ENCODE measurements around the gene CEP128. TPM values are rescaled to one million over a fixed set of nuclear protein-coding genes. Genes with fewer than 3 reads are reported as not detected.
A peak's percentile ranks its signal among the peaks of the same experiment; 100 is the strongest.

Gene CEP128
- 1 to 10 TPM in 2 of 4 donors, under 1 TPM in 2; 0.22 to 2.2 (median 1.1) TPM for polyA plus RNA-seq
- long read RNA-seq, donor 1 = 0 reads
- long read RNA-seq, donor 2 = 0 reads
- long read RNA-seq, donor 3 = 0 reads
- long read RNA-seq, donor 4 = 0 reads
- long read RNA-seq, donor 5 = 0 reads
- long read RNA-seq, donor 6 = 0 reads
- long read RNA-seq, donor 7 = 0 reads
- long read RNA-seq, donor 8 = 0 reads
- long read RNA-seq, donor 9 = 0 reads
- long read RNA-seq, donor 10 = 0 reads

DNA sequence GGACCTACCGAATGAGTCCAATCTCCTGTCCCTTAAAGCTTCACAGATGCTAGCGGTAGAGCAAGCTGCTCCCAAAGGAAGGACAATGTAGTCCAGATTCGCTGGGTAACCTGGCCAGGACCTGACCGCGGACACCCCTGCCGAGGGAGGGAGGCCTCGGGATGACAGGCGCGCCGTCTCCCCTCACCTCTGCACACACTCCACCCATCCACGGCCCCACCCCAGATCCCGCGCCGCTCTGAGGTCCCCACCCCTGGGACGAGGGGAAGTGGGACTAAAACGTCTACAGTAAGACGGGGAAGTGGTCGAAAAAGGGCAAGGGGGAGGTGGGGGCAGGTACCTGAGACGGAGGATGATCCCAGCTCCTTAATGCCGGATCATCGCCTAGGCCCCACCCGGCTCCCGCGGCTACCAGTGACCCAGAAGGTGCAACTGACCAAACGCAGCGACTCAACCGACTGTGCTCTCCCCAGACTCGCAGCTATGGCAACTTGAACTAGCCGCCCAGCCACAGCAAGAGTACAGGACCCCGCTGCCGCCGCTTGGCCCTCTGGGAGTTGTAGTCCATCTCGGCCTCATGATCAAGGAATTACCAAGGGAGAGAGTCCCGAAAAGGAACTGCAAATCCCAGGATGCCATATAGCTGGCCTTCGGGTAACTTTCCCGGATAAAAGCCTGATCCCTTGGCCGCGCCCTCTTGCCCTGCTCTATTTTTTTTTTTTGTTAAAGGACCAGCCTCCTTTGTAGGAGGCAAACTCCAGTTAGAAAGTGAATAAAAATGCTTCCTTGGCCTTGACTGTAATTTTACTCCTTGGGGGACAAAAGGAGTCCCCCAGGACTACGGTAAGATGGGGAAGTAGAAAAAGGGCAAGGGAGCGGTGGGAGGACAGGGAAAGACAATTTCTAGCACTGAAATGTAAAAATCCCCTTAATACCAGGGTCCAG lies at the start of gene CEP128:
TSS of gene CEP128 (minus strand) at position 498 of the 945 bp plus-strand sequence.
- Histone ChIP-seq H3K4me3 (ENCODE audit: low read depth in 1 of 3, low read length in 3 of 3) (peak within 1 kb of the TSS; percentile 51 to 89 (median 74)), H3K27me3 (ENCODE audit: control insufficient read depth in 3 of 3, insufficient read depth in 3 of 3, low read length in 3 of 3) (no peaks in the 10 kb centered on the region), H3K36me3 (ENCODE audit: control insufficient read depth in 3 of 3, insufficient read depth in 2 of 3, low read depth in 1 of 3, low read length in 3 of 3) (no peaks in the 10 kb centered on the region), H3K4me1 (ENCODE audit: control insufficient read depth in 3 of 3, insufficient read depth in 2 of 3, low read depth in 1 of 3, low read length in 2 of 3) (peaks cover 0 to 5% (median 0%) of the 10 kb centered on the region in 3 donors), H3K27ac (ENCODE audit: low read depth in 1 of 3, low read length in 2 of 3) (peak within 1 kb of the TSS in 1 of 3 donors; percentile 72), H3K9me3 (ENCODE audit: control insufficient read depth in 2 of 2, insufficient read depth in 1 of 2, low read depth in 1 of 2, low read length in 1 of 2) (no peaks in the 10 kb centered on the region)
- FAIRE-seq (peak; percentile 81), DNase-seq (peak; percentile 97 to 98)
- WGBS, 3 donors = 1% methylated on average over 36 to 40 of the region's 40 CpGs

DNA sequence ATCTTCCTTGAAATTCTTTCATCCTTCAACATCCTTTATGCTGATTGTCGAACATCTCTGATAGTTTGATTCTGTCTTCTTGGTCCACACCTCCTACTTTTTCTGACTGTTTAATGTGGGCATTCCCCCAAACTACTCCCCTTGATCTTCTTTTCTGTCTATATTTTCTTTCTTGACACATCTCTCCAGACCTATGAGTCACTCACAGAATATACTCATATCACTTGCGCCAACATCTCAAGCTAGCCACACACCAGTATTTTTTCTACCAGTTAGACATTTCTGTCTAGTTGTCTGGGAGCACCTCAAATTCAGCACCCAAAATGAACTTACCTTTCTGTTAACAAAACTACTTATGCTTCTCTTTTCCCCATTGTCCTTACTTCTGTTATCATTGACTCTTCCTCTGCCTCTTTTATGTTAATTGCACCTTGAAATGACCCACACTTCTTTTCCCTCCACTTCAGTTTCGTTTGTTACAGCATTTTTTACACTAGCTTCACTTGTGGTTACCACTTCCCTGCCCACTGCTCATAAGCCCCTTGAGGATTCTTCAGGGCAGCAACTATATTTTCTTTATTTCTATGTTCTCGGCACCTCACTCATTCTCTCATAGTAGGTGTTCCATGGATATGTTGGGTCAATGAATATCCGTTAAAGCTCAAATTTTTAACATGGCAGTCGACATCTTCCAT lies 47.3 kb upstream of the CEP128 start:
- Histone ChIP-seq H3K4me1 (ENCODE audit: control insufficient read depth in 3 of 3, insufficient read depth in 2 of 3, low read depth in 1 of 3, low read length in 2 of 3) (no peaks in the 10 kb centered on the region), H3K9me3 (ENCODE audit: control insufficient read depth in 2 of 2, insufficient read depth in 1 of 2, low read depth in 1 of 2, low read length in 1 of 2) (no peaks in the 10 kb centered on the region), H3K4me3 (ENCODE audit: low read depth in 1 of 3, low read length in 3 of 3) (no peak overlapping the region), H3K27ac (ENCODE audit: low read depth in 1 of 3, low read length in 2 of 3) (no peak overlapping the region), H3K36me3 (ENCODE audit: control insufficient read depth in 3 of 3, insufficient read depth in 2 of 3, low read depth in 1 of 3, low read length in 3 of 3) (no peaks in the 10 kb centered on the region), H3K27me3 (ENCODE audit: control insufficient read depth in 3 of 3, insufficient read depth in 3 of 3, low read length in 3 of 3) (peaks cover 0 to 2% (median 1%) of the 10 kb centered on the region in 3 donors)
- DNase-seq (no peak), FAIRE-seq (no peak)
- WGBS, 3 donors = 64 to 73% (median 67%) methylated on average over 6 of the region's 6 CpGs

DNA sequence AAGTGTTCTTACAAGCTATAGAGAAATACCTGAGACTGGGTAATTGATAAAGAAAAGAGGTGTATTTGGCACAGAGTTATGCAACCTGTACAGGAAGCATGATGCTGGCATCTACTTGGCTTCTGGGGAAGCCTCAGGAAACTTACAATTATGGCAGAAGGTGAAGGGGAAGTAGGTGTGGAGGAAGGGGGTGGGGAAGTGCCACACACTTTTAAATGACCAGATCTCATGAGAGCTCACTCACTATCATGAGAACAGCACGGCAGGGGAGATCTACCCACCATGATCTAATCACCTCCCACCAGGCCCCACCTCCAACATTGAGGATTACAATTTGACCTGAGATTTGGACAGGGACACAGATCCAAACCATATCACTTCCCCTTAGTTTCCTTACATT lies 46.7 kb upstream of the CEP128 start:
- Histone ChIP-seq H3K9me3 (ENCODE audit: control insufficient read depth in 2 of 2, insufficient read depth in 1 of 2, low read depth in 1 of 2, low read length in 1 of 2) (no peaks in the 10 kb centered on the region), H3K36me3 (ENCODE audit: control insufficient read depth in 3 of 3, insufficient read depth in 2 of 3, low read depth in 1 of 3, low read length in 3 of 3) (no peaks in the 10 kb centered on the region), H3K4me3 (ENCODE audit: low read depth in 1 of 3, low read length in 3 of 3) (no peak overlapping the region), H3K27me3 (ENCODE audit: control insufficient read depth in 3 of 3, insufficient read depth in 3 of 3, low read length in 3 of 3) (peaks cover 0 to 2% (median 0%) of the 10 kb centered on the region in 3 donors), H3K4me1 (ENCODE audit: control insufficient read depth in 3 of 3, insufficient read depth in 2 of 3, low read depth in 1 of 3, low read length in 2 of 3) (no peaks in the 10 kb centered on the region), H3K27ac (ENCODE audit: low read depth in 1 of 3, low read length in 2 of 3) (no peak overlapping the region)
- DNase-seq (no peak), FAIRE-seq (no peak)
- WGBS, 3 donors = 40 to 59% (median 43%) methylated on average over 1 of the region's 1 CpG

DNA sequence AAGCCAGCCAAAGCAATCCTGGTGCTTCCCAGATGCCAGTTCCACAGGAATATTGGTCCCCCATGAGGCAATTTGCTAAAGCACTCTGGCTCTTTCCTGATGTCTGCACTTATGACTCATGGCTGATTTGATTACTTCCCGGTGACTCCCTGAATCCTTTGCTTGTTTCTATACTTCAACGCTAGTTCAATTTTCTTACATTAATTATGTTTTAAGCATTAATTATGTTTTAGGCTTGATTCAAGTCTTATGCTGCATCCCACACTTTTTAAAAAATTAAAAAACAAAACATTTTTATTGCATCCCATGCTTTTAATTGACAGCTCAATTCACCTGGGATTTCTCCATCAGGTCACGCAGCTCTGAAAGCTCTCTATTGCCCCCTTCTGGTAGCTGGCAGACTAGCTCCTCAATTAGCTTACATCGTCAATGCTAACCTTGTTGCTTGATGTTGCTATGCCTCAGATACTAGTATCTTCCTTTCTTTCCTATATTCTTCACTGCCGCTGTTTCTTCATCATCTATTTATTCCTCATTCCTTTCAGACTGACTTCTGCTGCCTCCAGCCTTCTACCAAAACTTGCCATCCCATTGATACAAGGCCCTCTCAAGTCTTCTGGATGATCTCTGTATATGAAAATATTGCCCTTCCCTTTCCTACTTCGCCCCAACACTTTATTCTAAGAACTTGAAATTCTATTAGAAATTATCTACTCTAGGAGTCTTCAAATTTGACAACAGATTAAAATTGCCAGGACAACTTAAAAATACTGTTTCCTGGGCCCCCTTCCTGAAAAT lies 45.9 kb upstream of the CEP128 start:
- Histone ChIP-seq H3K4me1 (ENCODE audit: control insufficient read depth in 3 of 3, insufficient read depth in 2 of 3, low read depth in 1 of 3, low read length in 2 of 3) (no peaks in the 10 kb centered on the region), H3K4me3 (ENCODE audit: low read depth in 1 of 3, low read length in 3 of 3) (no peak overlapping the region), H3K27ac (ENCODE audit: low read depth in 1 of 3, low read length in 2 of 3) (no peak overlapping the region), H3K9me3 (ENCODE audit: control insufficient read depth in 2 of 2, insufficient read depth in 1 of 2, low read depth in 1 of 2, low read length in 1 of 2) (no peaks in the 10 kb centered on the region), H3K27me3 (ENCODE audit: control insufficient read depth in 3 of 3, insufficient read depth in 3 of 3, low read length in 3 of 3) (peaks cover 0 to 2% (median 0%) of the 10 kb centered on the region in 3 donors), H3K36me3 (ENCODE audit: control insufficient read depth in 3 of 3, insufficient read depth in 2 of 3, low read depth in 1 of 3, low read length in 3 of 3) (no peaks in the 10 kb centered on the region)
- FAIRE-seq = peak; percentile 44
- DNase-seq = peak; percentile 75 to 76
- WGBS, 3 donors = 23 to 40% (median 25%) methylated on average over 6 of the region's 6 CpGs

DNA sequence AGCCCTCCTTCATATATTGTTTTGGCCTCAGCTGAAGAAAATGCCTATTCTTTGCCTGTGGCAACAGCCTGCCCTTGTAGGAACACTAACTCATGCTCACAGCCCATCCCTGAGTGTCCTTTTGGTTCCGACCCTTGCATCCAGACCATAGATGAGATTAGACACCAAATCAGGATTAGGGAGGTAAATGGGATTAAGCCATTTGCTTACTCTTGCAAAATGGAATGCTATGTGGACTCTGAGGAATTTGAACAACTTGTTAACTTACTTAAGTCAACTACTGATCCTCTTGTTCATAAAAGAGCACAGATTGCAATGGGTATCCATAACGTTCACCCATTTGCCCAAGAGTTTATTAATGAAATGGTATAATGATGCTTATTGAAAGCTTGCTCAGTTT lies 41.2 kb upstream of the CEP128 start:
- H3K4me1 ChIP-seq (ENCODE audit: control insufficient read depth in 3 of 3, insufficient read depth in 2 of 3, low read depth in 1 of 3, low read length in 2 of 3) = no peaks in the 10 kb centered on the region
- H3K27me3 ChIP-seq (ENCODE audit: control insufficient read depth in 3 of 3, insufficient read depth in 3 of 3, low read length in 3 of 3) = peaks cover 0 to 2% (median 0%) of the 10 kb centered on the region in 3 donors
- H3K36me3 ChIP-seq (ENCODE audit: control insufficient read depth in 3 of 3, insufficient read depth in 2 of 3, low read depth in 1 of 3, low read length in 3 of 3) = no peaks in the 10 kb centered on the region
- H3K27ac ChIP-seq (ENCODE audit: low read depth in 1 of 3, low read length in 2 of 3) = no peak overlapping the region
- WGBS, 3 donors = 67 to 78% (median 77%) methylated on average over 2 of the region's 2 CpGs
- no peaks in the 10 kb centered on the region for H3K9me3 ChIP-seq (ENCODE audit: control insufficient read depth in 2 of 2, insufficient read depth in 1 of 2, low read depth in 1 of 2, low read length in 1 of 2)
- FAIRE-seq (no peak), DNase-seq (no peak)
- H3K4me3 ChIP-seq (ENCODE audit: low read depth in 1 of 3, low read length in 3 of 3) = no peak overlapping the region

DNA sequence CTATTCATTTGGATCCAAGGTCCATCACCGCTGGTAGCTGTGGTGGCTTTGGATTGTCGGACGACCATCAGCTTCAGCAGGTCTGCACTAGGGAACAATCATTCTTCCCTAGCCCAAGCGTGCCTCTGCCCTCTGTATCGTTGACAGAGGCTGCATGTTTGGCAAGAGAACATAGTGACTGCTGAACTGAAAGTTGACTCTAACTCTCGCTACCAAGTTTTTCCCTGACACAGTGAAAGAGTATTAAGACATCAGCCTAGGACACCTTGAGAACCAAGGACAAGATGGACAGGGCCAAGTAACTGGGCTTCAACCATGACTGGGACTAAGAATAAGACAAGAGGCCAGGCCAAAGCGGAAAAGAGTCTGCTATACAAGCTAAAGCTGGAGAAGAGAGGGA lies 40.1 kb upstream of the CEP128 start:
- H3K9me3 ChIP-seq (ENCODE audit: control insufficient read depth in 2 of 2, insufficient read depth in 1 of 2, low read depth in 1 of 2, low read length in 1 of 2) = no peaks in the 10 kb centered on the region
- H3K4me3 ChIP-seq (ENCODE audit: low read depth in 1 of 3, low read length in 3 of 3) = no peak overlapping the region
- no peaks in the 10 kb centered on the region for H3K4me1 ChIP-seq (ENCODE audit: control insufficient read depth in 3 of 3, insufficient read depth in 2 of 3, low read depth in 1 of 3, low read length in 2 of 3)
- H3K27me3 ChIP-seq (ENCODE audit: control insufficient read depth in 3 of 3, insufficient read depth in 3 of 3, low read length in 3 of 3) = peaks cover 0 to 2% (median 0%) of the 10 kb centered on the region in 3 donors
- 81 to 93% (median 89%) methylated on average over 7 of the region's 7 CpGs for WGBS, 3 donors
- no peak for DNase-seq
- no peak overlapping the region for H3K27ac ChIP-seq (ENCODE audit: low read depth in 1 of 3, low read length in 2 of 3)
- H3K36me3 ChIP-seq (ENCODE audit: control insufficient read depth in 3 of 3, insufficient read depth in 2 of 3, low read depth in 1 of 3, low read length in 3 of 3) = no peaks in the 10 kb centered on the region
- no peak for FAIRE-seq

DNA sequence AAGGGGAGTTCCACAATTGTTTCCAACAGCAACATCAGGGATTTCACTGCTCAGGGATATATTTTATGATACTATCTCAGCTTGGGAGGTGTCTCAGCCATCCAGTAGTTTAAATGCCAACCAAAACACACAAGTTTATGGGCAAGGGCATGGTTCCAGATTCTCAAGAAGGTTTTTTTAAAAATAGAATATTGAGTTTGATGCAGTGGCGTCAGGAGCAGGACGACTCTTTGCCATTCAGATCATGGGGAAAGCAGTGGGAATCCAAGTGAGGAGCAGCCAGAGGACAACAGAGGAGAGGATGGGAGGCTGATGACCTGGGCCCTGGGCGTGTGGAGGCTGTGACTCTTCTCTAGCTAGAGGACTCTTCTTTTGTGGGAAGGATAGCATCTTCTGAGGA lies 39.6 kb upstream of the CEP128 start:
- Histone ChIP-seq H3K9me3 (ENCODE audit: control insufficient read depth in 2 of 2, insufficient read depth in 1 of 2, low read depth in 1 of 2, low read length in 1 of 2) (no peaks in the 10 kb centered on the region), H3K27me3 (ENCODE audit: control insufficient read depth in 3 of 3, insufficient read depth in 3 of 3, low read length in 3 of 3) (peaks cover 0 to 2% (median 0%) of the 10 kb centered on the region in 3 donors), H3K27ac (ENCODE audit: low read depth in 1 of 3, low read length in 2 of 3) (no peak overlapping the region), H3K36me3 (ENCODE audit: control insufficient read depth in 3 of 3, insufficient read depth in 2 of 3, low read depth in 1 of 3, low read length in 3 of 3) (no peaks in the 10 kb centered on the region), H3K4me1 (ENCODE audit: control insufficient read depth in 3 of 3, insufficient read depth in 2 of 3, low read depth in 1 of 3, low read length in 2 of 3) (no peaks in the 10 kb centered on the region), H3K4me3 (ENCODE audit: low read depth in 1 of 3, low read length in 3 of 3) (no peak overlapping the region)
- 70 to 86% (median 72%) methylated on average over 3 of the region's 3 CpGs for WGBS, 3 donors
- FAIRE-seq (no peak), DNase-seq (no peak)

DNA sequence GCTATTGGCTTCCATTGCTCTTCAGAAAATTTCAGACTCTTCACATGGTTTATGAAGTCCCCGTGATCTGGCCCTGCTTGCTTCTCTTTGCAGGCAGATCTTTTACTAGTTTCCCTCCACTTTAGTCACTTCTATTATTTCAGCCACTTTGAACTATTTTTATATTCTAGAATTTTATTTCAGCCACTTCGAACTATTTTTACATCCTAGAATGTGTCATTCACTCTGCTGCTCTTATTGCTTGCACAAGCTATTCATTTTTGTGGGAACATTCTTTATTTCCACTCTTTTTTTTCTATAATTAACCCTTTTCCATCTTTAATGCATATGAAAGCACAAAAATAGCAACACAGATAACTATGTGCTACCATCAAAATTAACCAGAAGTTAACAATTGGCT lies 38.4 kb upstream of the CEP128 start:
- no peaks in the 10 kb centered on the region for H3K27me3 ChIP-seq (ENCODE audit: control insufficient read depth in 3 of 3, insufficient read depth in 3 of 3, low read length in 3 of 3)
- DNase-seq (no peak), FAIRE-seq (no peak)
- H3K27ac ChIP-seq (ENCODE audit: low read depth in 1 of 3, low read length in 2 of 3) = no peak overlapping the region
- WGBS, 3 donors = 79 to 86% (median 80%) methylated on average over 2 of the region's 2 CpGs
- H3K4me3 ChIP-seq (ENCODE audit: low read depth in 1 of 3, low read length in 3 of 3) = no peak overlapping the region
- no peaks in the 10 kb centered on the region for H3K4me1 ChIP-seq (ENCODE audit: control insufficient read depth in 3 of 3, insufficient read depth in 2 of 3, low read depth in 1 of 3, low read length in 2 of 3)
- H3K9me3 ChIP-seq (ENCODE audit: control insufficient read depth in 2 of 2, insufficient read depth in 1 of 2, low read depth in 1 of 2, low read length in 1 of 2) = no peaks in the 10 kb centered on the region
- H3K36me3 ChIP-seq (ENCODE audit: control insufficient read depth in 3 of 3, insufficient read depth in 2 of 3, low read depth in 1 of 3, low read length in 3 of 3) = no peaks in the 10 kb centered on the region

Measured in small intestine (tissue), 16 donors.